ENCODE data around the gene HOXB7. TPM values are rescaled to one million over a fixed set of nuclear protein-coding genes. Genes with fewer than 3 reads are reported as not detected.

The HOXB7 gene
- total and polyA plus RNA-seq, 12 donors, result 0.13 to 0.62 (median 0.29) TPM; not detected in 6

- H3K4me1 ChIP-seq, result peaks cover 0 to 21% (median 3%) of the 10 kb centered on the region in 9 donors
- H3K27ac ChIP-seq, result no peak overlapping the region
- H3K9me3 ChIP-seq, result no peaks in the 10 kb centered on the region
- TF ChIP-seq, protein P1, sequence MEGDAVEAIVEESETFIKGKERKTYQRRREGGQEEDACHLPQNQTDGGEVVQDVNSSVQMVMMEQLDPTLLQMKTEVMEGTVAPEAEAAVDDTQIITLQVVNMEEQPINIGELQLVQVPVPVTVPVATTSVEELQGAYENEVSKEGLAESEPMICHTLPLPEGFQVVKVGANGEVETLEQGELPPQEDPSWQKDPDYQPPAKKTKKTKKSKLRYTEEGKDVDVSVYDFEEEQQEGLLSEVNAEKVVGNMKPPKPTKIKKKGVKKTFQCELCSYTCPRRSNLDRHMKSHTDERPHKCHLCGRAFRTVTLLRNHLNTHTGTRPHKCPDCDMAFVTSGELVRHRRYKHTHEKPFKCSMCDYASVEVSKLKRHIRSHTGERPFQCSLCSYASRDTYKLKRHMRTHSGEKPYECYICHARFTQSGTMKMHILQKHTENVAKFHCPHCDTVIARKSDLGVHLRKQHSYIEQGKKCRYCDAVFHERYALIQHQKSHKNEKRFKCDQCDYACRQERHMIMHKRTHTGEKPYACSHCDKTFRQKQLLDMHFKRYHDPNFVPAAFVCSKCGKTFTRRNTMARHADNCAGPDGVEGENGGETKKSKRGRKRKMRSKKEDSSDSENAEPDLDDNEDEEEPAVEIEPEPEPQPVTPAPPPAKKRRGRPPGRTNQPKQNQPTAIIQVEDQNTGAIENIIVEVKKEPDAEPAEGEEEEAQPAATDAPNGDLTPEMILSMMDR (IDR thresholded peaks at IDR 0.05), result no peak
- no peaks in the 10 kb centered on the region for H3K36me3 ChIP-seq
- H3K4me3 ChIP-seq, result no peak overlapping the region
- intact Hi-C loops (cut with DNase I), result no loop called here
- ATAC-seq (no peak), DNase-seq (no peak)
- 35 to 43% methylated on average over 26 of the region's 26 CpGs for WGBS, 2 donors
- H3K27me3 ChIP-seq, result peaks cover 30 to 100% (median 100%) of the 10 kb centered on the region in 7 donors
These were observed 39.6 kb downstream of the HOXB7 start for GRCh38 chr17:48571024-48571818.

DNA sequence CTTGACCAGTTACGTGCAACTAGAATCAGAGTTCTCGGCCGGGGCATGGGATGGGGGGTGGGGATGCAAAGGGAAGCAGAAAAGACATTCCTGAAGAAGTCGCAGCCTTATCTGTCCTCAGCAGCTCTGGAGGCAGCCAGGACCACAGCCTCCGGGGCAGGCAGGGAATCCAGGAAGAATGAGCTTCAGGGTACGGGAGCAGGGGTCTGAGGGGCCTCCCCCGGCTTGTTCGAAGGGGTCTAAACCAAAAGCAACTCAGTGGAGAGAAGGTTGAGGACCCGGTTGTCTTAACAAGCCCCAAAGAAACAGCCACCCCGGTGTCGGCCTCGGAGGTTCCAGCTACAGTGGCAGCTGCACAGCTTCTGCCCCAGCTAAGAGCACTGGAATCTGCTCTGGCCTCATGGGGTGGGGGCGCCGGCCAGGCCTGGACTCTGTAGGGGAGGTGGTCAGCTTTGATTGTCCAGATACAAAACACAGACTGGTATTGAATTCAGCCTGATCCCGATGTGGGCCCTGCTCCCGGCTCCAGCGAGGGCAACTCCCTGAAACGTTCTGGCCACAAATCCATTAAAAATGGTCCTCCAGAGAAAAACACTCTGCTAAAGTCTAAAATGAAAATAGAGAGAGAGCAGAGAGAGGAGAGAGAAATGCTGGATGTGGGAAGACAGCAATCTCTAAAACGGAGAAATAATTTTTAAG is 40.3 kb downstream of the HOXB7 start:
- TF ChIP-seq, protein P1 (IDR thresholded peaks at IDR 0.05), result no peak
- H3K27me3 ChIP-seq, result peaks cover 25 to 100% (median 100%) of the 10 kb centered on the region in 7 donors
- ATAC-seq, result no peak
- intact Hi-C loops (cut with DNase I), result no loop called here
- no peaks in the 10 kb centered on the region for H3K36me3 ChIP-seq
- no peaks in the 10 kb centered on the region for H3K9me3 ChIP-seq
- H3K4me1 ChIP-seq, result peaks cover 0 to 13% (median 0%) of the 10 kb centered on the region in 9 donors
- DNase-seq, result no peak
- peak overlapping the region in 1 of 10 donors; percentile 79 for H3K27ac ChIP-seq
- 20 to 25% methylated on average over 19 of the region's 19 CpGs for WGBS, 2 donors
- no peak overlapping the region for H3K4me3 ChIP-seq

DNA sequence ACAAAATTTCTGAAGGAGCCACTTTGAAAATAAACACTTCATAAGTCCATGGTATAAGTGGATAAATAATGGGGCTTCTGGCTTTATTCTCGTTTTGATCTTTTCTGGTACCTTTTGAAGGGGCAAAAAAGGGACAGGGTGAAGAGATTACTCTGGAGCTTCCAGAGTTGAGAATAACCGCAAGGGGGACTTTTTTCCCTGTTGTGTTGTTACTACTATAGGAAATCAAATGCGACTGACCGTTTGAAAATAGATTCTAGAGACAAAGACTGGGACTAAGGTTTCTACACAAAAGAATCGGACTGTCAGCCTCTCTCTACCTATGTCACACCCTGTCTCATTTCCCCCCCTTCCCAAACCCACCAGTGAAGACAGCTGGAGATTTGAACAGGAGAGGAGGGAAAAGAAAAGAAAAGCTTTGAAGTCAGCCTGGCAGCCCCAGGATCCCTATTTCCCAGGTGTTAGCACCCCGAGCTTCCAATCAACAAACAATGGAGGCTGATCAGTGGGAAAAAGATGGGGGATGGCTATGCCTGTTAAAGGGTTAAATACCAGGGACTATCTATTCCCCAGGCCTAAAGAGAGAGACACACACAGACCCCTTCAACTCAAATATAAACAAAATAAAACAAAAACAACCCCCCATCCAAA is 41.0 kb downstream of the HOXB7 start:
- H3K36me3 ChIP-seq, result no peaks in the 10 kb centered on the region
- peaks cover 0 to 12% (median 0%) of the 10 kb centered on the region in 9 donors for H3K4me1 ChIP-seq
- H3K9me3 ChIP-seq, result no peaks in the 10 kb centered on the region
- peak overlapping the region in 2 of 10 donors; percentile 65 to 79 for H3K27ac ChIP-seq
- ATAC-seq, result no peak
- no peak for DNase-seq
- TF ChIP-seq, protein P1 (IDR thresholded peaks at IDR 0.05), result no peak
- no peak overlapping the region for H3K4me3 ChIP-seq
- peaks cover 31 to 100% (median 100%) of the 10 kb centered on the region in 7 donors for H3K27me3 ChIP-seq
- WGBS, 2 donors, result 22 to 26% methylated on average over 6 of the region's 6 CpGs
- intact Hi-C loops (cut with DNase I), result loop anchor here in 1 of 10 donors (2.0 kb wide), 1 partner anchor 21 kb away; no protein-coding TSS in a partner anchor

- H3K4me1 ChIP-seq, result peaks cover 0 to 16% (median 4%) of the 10 kb centered on the region in 9 donors
- peak overlapping the region in 1 of 10 donors; percentile 18 for H3K4me3 ChIP-seq
- intact Hi-C loops (cut with DNase I), result loop anchor here in 1 of 10 donors (2.0 kb wide), 1 partner anchor 20 kb away; no protein-coding TSS in a partner anchor
- TF ChIP-seq, protein P1 (IDR thresholded peaks at IDR 0.05), result no peak
- DNase-seq (no peak), ATAC-seq (no peak)
- H3K9me3 ChIP-seq, result no peaks in the 10 kb centered on the region
- 12 to 34% methylated on average over 3 of the region's 3 CpGs for WGBS, 2 donors
- peak overlapping the region in 2 of 10 donors; percentile 65 to 79 for H3K27ac ChIP-seq
- no peaks in the 10 kb centered on the region for H3K36me3 ChIP-seq
- H3K27me3 ChIP-seq, result peaks cover 32 to 100% (median 100%) of the 10 kb centered on the region in 7 donors
These were observed 41.6 kb downstream of the HOXB7 start for GRCh38 chr17:48569240-48569582.

Measured in heart right ventricle (tissue), 16 donors.